ENCODE measurements around the gene CCNT1.
"Not testable (repeated sequence)": the region's sequence is repeated elsewhere in the genome, so short reads cannot be mapped to it uniquely, and the experiment has no call there.

CCNT1 gene

DNA sequence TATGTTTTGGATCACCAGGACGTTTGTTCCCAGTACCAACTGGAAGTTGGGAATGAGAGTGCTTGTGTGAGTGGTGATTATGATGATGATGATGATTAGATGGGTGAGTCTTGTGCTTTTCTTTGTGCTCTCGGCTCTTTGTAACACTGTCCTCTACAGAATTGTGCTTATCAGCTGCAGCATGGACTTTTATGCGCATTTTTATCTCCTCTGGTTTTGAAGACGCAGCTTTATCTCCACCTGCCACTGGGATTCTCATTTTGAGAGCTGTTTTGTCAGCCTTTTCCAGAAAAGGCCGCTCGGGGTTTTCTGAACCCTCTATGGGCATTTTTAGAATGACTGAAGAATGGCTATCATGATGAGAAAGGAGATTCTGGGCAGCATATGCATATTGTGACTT lies 22.9 kb downstream of the CCNT1 start:
- H3K27ac ChIP-seq (ENCODE audit: low read depth, low read length, severe bottlenecking), result no peak overlapping the region
- no peaks in the 10 kb centered on the region for H3K9me3 ChIP-seq (ENCODE audit: control insufficient read depth, low read length)
- H3K4me3 ChIP-seq (ENCODE audit: extremely low read depth, insufficient read depth, low read length, poor library complexity, severe bottlenecking), result no peak overlapping the region
- 93 to 97% methylated on average over 6 of the region's 6 CpGs for WGBS, 2 experiments (ENCODE audit: insufficient coverage in 2 of 2)
- peaks cover 7% of the 10 kb centered on the region for H3K4me1 ChIP-seq (ENCODE audit: control insufficient read depth, insufficient read depth, low read length, poor library complexity, severe bottlenecking)
- peaks cover 92% of the 10 kb centered on the region for H3K36me3 ChIP-seq (ENCODE audit: control insufficient read depth, insufficient read depth, low read length)

GRCh38 chr12:48691826-48692487 lies 24.6 kb downstream of the CCNT1 start:
- WGBS, 2 experiments (ENCODE audit: insufficient coverage in 2 of 2), result no CpG with 5 or more reads among the region's 2 CpGs
- peaks cover 92% of the 10 kb centered on the region for H3K36me3 ChIP-seq (ENCODE audit: control insufficient read depth, insufficient read depth, low read length)
- H3K4me3 ChIP-seq (ENCODE audit: extremely low read depth, insufficient read depth, low read length, poor library complexity, severe bottlenecking), result no peak overlapping the region

DNA sequence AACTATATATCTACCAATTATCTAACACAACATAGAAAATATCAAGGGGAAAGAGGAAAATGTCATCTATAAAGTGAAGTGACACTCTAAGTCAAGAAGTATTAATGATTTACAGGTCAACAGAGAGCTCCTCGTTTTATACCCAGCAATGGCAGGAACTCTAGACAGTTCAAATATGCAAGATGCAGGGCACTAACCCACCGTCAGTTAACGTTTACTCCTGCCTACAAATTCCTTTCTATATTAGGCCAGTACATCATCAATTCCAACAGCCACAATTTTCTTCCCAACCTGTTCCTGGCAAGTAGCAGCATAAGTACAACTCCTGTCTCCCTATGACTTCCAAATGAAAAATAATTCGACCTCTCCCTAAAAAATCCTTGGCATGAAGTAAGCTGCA lies 25.5 kb downstream of the CCNT1 start:
- H3K27ac ChIP-seq (ENCODE audit: low read depth, low read length, severe bottlenecking), result no peak overlapping the region
- H3K9me3 ChIP-seq (ENCODE audit: control insufficient read depth, low read length), result no peaks in the 10 kb centered on the region
- peaks cover 82% of the 10 kb centered on the region for H3K36me3 ChIP-seq (ENCODE audit: control insufficient read depth, insufficient read depth, low read length)
- H3K4me3 ChIP-seq (ENCODE audit: extremely low read depth, insufficient read depth, low read length, poor library complexity, severe bottlenecking), result no peak overlapping the region
- WGBS, 2 experiments (ENCODE audit: insufficient coverage in 2 of 2), result 91 to 93% methylated on average over 3 to 4 of the region's 4 CpGs
- H3K4me1 ChIP-seq (ENCODE audit: control insufficient read depth, insufficient read depth, low read length, poor library complexity, severe bottlenecking), result peaks cover 7% of the 10 kb centered on the region

More at GRCh38 chr12:48691826-48692487, 24.6 kb downstream of the CCNT1 start:
- Histone ChIP-seq H3K27ac (ENCODE audit: low read depth, low read length, severe bottlenecking) (no peak overlapping the region), H3K9me3 (ENCODE audit: control insufficient read depth, low read length) (no peaks in the 10 kb centered on the region), H3K4me1 (ENCODE audit: control insufficient read depth, insufficient read depth, low read length, poor library complexity, severe bottlenecking) (peaks cover 7% of the 10 kb centered on the region)

DNA sequence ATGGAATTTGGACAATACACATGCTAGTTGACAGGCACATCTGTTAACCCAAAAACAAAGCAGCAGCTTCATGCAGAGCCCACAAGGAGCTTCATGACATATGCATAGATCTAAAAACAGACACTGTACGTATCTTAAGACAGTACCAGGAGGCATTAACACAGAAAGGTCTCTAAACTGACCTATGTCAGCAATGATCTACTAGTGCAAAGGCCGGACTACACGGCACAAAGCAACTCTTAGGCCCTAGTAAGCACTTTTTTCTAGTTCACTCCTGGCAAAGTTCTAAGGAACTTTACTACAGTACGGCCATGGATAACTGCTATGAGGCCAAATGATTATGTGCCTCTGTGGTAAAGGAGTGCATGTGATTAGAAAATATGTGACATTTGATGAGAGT lies 26.1 kb downstream of the CCNT1 start:
- H3K36me3 ChIP-seq (ENCODE audit: control insufficient read depth, insufficient read depth, low read length), result peaks cover 76% of the 10 kb centered on the region
- no peaks in the 10 kb centered on the region for H3K9me3 ChIP-seq (ENCODE audit: control insufficient read depth, low read length)
- no peak overlapping the region for H3K27ac ChIP-seq (ENCODE audit: low read depth, low read length, severe bottlenecking)
- no peak overlapping the region for H3K4me3 ChIP-seq (ENCODE audit: extremely low read depth, insufficient read depth, low read length, poor library complexity, severe bottlenecking)
- H3K4me1 ChIP-seq (ENCODE audit: control insufficient read depth, insufficient read depth, low read length, poor library complexity, severe bottlenecking), result peaks cover 7% of the 10 kb centered on the region
- 76 to 89% methylated on average over 3 of the region's 4 CpGs for WGBS, 2 experiments (ENCODE audit: insufficient coverage in 2 of 2)

DNA sequence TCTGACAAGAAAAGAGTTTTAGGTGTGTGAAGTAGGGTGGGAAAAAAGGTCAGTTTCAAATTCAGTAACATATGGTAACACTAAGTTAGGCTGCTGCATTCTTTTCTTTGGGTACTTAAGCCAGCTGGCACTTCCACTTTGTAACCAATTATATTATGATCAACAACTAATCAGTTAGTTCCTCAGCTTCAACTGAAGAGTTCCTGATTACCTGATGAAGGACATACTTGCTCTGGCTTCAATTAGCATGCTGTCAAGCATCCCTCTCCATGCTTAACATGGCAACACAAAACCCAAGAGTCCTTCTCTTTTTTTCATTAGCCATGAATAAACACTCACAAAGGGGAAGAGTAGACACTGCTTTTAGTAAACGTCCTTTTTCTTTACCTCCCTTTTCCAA lies 27.7 kb downstream of the CCNT1 start:
- H3K27ac ChIP-seq (ENCODE audit: low read depth, low read length, severe bottlenecking), result no peak overlapping the region
- H3K4me1 ChIP-seq (ENCODE audit: control insufficient read depth, insufficient read depth, low read length, poor library complexity, severe bottlenecking), result peaks cover 4% of the 10 kb centered on the region
- WGBS, 2 experiments (ENCODE audit: insufficient coverage in 2 of 2), result 83% methylated on average over 1 of the region's 1 CpG; no CpG with 5 or more reads in 1 of the 2 experiments
- peaks cover 60% of the 10 kb centered on the region for H3K36me3 ChIP-seq (ENCODE audit: control insufficient read depth, insufficient read depth, low read length)
- no peak overlapping the region for H3K4me3 ChIP-seq (ENCODE audit: extremely low read depth, insufficient read depth, low read length, poor library complexity, severe bottlenecking)
- no peaks in the 10 kb centered on the region for H3K9me3 ChIP-seq (ENCODE audit: control insufficient read depth, low read length)

GRCh38 chr12:48687592-48687991 lies 28.9 kb downstream of the CCNT1 start:
- no peaks in the 10 kb centered on the region for H3K9me3 ChIP-seq (ENCODE audit: control insufficient read depth, low read length)
- H3K4me1 ChIP-seq (ENCODE audit: control insufficient read depth, insufficient read depth, low read length, poor library complexity, severe bottlenecking), result peaks cover 4% of the 10 kb centered on the region
- H3K4me3 ChIP-seq (ENCODE audit: extremely low read depth, insufficient read depth, low read length, poor library complexity, severe bottlenecking), result no peak overlapping the region
- no peak overlapping the region for H3K27ac ChIP-seq (ENCODE audit: low read depth, low read length, severe bottlenecking)
- H3K36me3 ChIP-seq (ENCODE audit: control insufficient read depth, insufficient read depth, low read length), result peaks cover 48% of the 10 kb centered on the region
- WGBS, 2 experiments (ENCODE audit: insufficient coverage in 2 of 2), result no CpG with 5 or more reads among the region's 4 CpGs

GRCh38 chr12:48686615-48687334 lies 29.7 kb downstream of the CCNT1 start:
- Histone ChIP-seq H3K27ac (ENCODE audit: low read depth, low read length, severe bottlenecking) (no peak overlapping the region), H3K4me3 (ENCODE audit: extremely low read depth, insufficient read depth, low read length, poor library complexity, severe bottlenecking) (no peak overlapping the region), H3K36me3 (ENCODE audit: control insufficient read depth, insufficient read depth, low read length) (peaks cover 40% of the 10 kb centered on the region), H3K4me1 (ENCODE audit: control insufficient read depth, insufficient read depth, low read length, poor library complexity, severe bottlenecking) (peaks cover under 1% of the 10 kb centered on the region), H3K9me3 (ENCODE audit: control insufficient read depth, low read length) (no peaks in the 10 kb centered on the region)
- WGBS, 2 experiments (ENCODE audit: insufficient coverage in 2 of 2), result 100% methylated on average over 1 to 2 of the region's 6 CpGs

DNA sequence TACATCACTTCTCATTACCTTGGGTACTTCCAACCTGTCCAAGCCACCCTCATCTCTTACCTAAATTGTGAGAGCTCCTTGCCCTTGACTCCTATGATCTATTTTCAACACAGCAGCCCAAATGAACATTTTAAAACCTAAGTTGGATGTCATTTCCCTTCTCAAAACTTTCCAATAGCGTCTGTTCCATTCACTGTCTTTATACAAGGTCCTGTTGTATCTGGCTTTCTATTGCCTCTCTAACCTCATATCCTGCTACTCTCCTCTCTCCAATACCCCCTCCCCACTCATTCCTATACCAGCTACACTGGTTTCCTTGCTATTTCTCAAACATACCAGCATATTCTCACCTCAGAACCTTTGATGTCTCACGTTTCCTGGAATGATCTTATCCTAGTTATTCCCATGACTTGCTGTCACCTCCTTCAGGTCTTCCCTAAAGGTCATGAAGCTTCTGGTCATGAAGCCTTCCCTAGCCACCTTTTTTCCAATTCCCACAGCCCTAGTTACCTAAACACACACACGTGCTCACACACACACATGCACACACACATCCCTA lies 30.4 kb downstream of the CCNT1 start:
- peaks cover 33% of the 10 kb centered on the region for H3K36me3 ChIP-seq (ENCODE audit: control insufficient read depth, insufficient read depth, low read length)
- no peak overlapping the region for H3K4me3 ChIP-seq (ENCODE audit: extremely low read depth, insufficient read depth, low read length, poor library complexity, severe bottlenecking)
- H3K9me3 ChIP-seq (ENCODE audit: control insufficient read depth, low read length), result no peaks in the 10 kb centered on the region
- 61 to 62% methylated on average over 3 of the region's 3 CpGs for WGBS, 2 experiments (ENCODE audit: insufficient coverage in 2 of 2)
- H3K4me1 ChIP-seq (ENCODE audit: control insufficient read depth, insufficient read depth, low read length, poor library complexity, severe bottlenecking), result no peaks in the 10 kb centered on the region
- H3K27ac ChIP-seq (ENCODE audit: low read depth, low read length, severe bottlenecking), result no peak overlapping the region

GRCh38 chr12:48683534-48683933 lies 33.0 kb downstream of the CCNT1 start:
- WGBS, 2 experiments (ENCODE audit: insufficient coverage in 2 of 2), result 100% methylated on average over 1 of the region's 4 CpGs; no CpG with 5 or more reads in 1 of the 2 experiments
- H3K4me3 ChIP-seq (ENCODE audit: extremely low read depth, insufficient read depth, low read length, poor library complexity, severe bottlenecking), result no peak overlapping the region
- H3K27ac ChIP-seq (ENCODE audit: low read depth, low read length, severe bottlenecking), result no peak overlapping the region
- peaks cover 3% of the 10 kb centered on the region for H3K4me1 ChIP-seq (ENCODE audit: control insufficient read depth, insufficient read depth, low read length, poor library complexity, severe bottlenecking)
- no peaks in the 10 kb centered on the region for H3K9me3 ChIP-seq (ENCODE audit: control insufficient read depth, low read length)
- peaks cover 35% of the 10 kb centered on the region for H3K36me3 ChIP-seq (ENCODE audit: control insufficient read depth, insufficient read depth, low read length)

GRCh38 chr12:48682927-48683326 lies 33.6 kb downstream of the CCNT1 start:
- WGBS, 2 experiments (ENCODE audit: insufficient coverage in 2 of 2), result no CpG with 5 or more reads among the region's 2 CpGs
- peaks cover 34% of the 10 kb centered on the region for H3K36me3 ChIP-seq (ENCODE audit: control insufficient read depth, insufficient read depth, low read length)
- peaks cover 7% of the 10 kb centered on the region for H3K4me1 ChIP-seq (ENCODE audit: control insufficient read depth, insufficient read depth, low read length, poor library complexity, severe bottlenecking)
- no peaks in the 10 kb centered on the region for H3K9me3 ChIP-seq (ENCODE audit: control insufficient read depth, low read length)
- peak overlapping the region; percentile 95 for H3K4me3 ChIP-seq (ENCODE audit: extremely low read depth, insufficient read depth, low read length, poor library complexity, severe bottlenecking)
- no peak overlapping the region for H3K27ac ChIP-seq (ENCODE audit: low read depth, low read length, severe bottlenecking)

- peaks cover 34% of the 10 kb centered on the region for H3K36me3 ChIP-seq (ENCODE audit: control insufficient read depth, insufficient read depth, low read length)
- H3K27ac ChIP-seq (ENCODE audit: low read depth, low read length, severe bottlenecking); H3K4me1 ChIP-seq (ENCODE audit: control insufficient read depth, insufficient read depth, low read length, poor library complexity, severe bottlenecking); H3K9me3 ChIP-seq (ENCODE audit: control insufficient read depth, low read length): not testable (repeated sequence)
- peak overlapping the region; percentile 95 for H3K4me3 ChIP-seq (ENCODE audit: extremely low read depth, insufficient read depth, low read length, poor library complexity, severe bottlenecking)
- WGBS, 2 experiments (ENCODE audit: insufficient coverage in 2 of 2), result 7 to 27% methylated on average over 10 to 13 of the region's 19 CpGs
Observed at GRCh38 chr12:48682533-48682905, 34.0 kb downstream of the CCNT1 start.

All from mesodermal cell (in vitro differentiated cells).